Hematopoietic multipotent progenitor cell treated with erythropoietin and hydrocortisone succinate and interleukin-3 and kit ligand, for 15 days (in vitro differentiated cells): ENCODE results near the gene AIP.

Experiments
- DNase-seq: peaks from one replicate; pipeline ENCODE4 v3.0.0-alpha.2; 2015; ENCODE audit warnings: low spot score

The AIP gene

DNA sequence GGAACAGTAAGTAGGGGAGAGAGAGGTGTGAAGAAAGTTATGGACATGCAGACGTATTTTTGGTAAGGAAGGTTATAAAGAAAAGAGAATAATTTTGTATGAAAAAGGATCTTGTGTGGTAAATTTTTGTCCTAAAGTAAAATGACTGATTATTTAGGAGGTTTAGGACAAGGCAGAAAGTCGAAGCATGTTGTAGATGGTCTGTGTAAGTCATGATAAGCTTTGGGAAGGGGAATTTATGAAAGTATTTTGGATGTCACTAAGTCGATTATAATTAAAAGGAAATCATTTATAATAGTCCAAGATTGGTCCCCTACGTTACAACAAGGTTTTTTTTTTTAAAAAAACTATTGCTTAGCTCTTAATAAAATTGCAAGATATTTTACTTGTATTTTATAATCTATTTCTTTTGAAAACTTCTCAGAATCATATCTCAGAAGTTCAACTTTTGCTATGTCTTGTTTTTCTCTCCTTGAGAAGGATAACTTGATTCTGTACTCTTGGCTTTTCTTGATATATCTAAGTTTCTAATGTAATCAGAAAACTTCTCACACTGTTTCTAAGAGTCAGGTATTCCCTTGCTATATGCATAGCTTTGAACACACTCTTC lies 51.3 kb downstream of the AIP start:
- DNase-seq: no peak

DNA sequence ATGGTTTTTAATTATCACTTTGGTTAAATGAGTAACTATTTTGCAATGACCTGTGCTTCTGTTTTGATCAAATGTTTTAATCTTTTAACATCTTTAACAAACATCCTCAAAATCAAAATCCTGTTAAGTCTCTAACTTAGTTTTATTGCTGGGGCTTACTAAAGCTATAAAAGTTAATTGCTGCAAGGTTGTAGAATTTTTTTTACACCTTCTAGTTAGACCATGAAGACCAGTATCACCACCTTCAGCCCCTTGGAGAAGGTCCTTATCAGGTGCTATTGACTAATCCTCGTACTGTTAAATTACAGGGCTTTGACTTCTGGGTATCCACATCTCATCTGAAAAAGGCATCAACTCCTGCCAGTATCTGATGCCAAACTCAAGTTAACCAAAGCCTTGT lies 52.7 kb downstream of the AIP start:
- no peak for DNase-seq

DNA sequence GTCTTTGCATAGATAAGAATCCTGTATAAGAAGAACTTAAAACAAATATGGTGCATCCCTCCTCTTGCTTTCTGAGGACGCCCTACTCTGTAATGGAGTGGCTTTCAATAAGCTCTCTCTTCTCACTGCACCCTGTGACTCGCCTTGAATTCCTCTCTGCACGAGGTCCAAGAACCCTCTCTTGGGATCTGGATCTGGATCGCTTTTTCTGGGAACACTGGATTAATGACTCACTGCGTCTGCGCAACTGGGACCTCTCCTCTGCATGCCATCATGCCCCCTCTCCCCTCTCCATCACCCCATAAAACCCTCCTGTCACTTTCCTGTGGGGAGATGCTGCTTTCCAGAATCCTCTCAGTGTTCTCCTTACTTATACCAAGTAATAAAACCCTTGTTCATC lies 55.5 kb downstream of the AIP start:
- DNase-seq: no peak

DNA sequence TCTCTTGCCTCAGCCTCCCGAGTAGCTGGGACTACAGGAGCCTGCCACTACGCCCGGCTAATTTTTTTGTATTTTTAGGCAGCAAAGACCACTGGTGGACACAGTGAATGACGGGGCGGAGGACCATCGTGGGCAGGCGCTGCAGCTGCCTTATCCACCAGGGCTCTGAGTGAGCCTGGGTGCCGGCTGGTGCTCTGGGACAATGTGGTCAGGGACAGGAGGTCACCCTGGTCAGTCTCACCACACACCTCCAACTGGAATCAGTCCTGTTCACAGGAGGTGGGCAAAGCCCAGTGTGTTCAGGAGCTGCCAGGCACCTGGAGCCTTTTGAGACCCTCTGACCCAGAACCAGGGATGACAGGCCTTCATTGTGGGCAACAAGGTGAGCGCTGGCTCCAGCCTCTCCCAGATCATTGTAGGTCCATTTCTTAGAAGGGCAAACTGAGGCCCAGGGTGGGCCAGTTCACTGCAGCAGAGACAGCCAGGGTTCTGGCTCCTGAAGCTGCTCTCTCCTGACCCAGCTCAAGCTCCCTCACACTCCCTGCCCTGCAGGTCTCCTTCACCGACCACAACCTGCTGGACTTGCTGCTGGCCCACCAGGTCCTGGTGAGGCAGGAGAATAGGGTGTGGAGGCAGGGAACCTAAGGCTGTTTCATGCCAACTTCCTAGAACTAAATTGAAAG lies 56.1 kb downstream of the AIP start:
- no peak for DNase-seq

DNA sequence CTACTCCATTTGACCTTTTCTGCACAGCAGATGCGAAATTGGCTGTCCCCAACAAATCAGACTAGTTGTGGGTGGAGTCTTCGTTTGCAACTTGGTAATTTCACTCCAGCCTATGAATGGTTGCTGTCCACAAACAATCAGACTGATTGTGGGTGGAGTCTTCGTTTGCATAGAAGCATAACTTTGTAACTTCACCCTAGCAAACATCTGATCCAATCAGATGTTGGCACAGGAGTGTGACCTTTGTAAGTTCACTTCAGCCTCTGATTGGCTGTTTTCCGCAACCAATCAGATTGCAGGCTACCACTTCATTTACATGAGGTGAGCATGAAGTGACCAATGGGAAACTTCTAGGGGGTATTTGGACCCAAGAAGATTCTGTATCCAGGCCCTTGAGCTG lies 56.7 kb downstream of the AIP start:
- no peak for DNase-seq
